Measurements from ENCODE around the gene SCAF1.

DNA sequence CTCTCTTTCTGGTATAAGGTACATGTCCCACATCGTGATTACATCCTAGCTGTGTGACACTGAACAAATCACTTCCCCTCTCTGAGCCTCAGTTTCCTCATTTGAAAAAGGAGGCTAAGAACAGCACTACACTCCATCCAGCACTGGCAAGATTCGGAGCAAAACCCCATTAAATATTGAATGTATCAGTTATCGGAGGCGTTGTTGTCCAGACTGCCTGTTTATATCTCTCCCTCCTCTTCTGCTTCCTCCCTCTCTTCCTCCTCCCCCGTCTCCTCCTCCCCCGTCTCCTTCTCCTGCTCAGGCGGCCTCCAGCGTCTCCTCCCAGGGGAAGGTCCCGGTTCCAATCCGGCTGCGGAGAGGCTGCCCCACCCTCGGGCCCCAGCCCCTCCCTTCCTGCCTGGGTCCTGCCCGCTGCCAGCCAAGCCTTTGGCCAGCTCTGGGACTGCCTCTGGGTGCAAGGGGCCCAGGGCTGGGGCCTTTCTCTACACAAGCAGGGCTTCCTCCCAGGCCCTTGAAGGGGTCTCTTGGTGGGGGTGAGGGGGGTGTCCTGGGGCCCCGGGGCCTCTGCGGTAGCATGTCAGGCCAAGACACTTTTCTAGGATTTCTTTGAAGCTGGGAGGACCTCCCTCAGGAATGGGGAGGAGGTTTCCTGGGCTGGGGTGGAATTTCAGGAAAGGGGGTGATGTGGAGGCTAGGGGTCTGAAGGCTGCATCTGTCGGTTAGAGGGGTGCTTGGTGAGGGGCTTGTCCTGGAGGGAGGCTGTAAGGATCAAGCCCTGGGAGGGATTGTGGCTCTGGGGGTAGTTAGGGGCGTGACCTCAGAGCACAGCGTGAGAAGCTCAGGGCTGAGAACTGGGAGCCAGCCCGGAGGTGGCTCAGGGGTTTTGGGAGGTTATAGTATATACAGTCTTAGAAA, 3.9 kb upstream of the SCAF1 start:
- TF ChIP-seq, protein P1, sequence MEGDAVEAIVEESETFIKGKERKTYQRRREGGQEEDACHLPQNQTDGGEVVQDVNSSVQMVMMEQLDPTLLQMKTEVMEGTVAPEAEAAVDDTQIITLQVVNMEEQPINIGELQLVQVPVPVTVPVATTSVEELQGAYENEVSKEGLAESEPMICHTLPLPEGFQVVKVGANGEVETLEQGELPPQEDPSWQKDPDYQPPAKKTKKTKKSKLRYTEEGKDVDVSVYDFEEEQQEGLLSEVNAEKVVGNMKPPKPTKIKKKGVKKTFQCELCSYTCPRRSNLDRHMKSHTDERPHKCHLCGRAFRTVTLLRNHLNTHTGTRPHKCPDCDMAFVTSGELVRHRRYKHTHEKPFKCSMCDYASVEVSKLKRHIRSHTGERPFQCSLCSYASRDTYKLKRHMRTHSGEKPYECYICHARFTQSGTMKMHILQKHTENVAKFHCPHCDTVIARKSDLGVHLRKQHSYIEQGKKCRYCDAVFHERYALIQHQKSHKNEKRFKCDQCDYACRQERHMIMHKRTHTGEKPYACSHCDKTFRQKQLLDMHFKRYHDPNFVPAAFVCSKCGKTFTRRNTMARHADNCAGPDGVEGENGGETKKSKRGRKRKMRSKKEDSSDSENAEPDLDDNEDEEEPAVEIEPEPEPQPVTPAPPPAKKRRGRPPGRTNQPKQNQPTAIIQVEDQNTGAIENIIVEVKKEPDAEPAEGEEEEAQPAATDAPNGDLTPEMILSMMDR (IDR thresholded peaks at IDR 0.05), result no peak
- TF ChIP-seq POLR2A (IDR thresholded peaks at IDR 0.05), result no peak

Data from right lobe of liver (tissue), 4 donors.